ENCODE data around the gene AASDHPPT.
"Not testable (repeated sequence)": the region's sequence is repeated elsewhere in the genome, so short reads cannot be mapped to it uniquely, and the experiment has no call there.

The AASDHPPT gene, protein sequence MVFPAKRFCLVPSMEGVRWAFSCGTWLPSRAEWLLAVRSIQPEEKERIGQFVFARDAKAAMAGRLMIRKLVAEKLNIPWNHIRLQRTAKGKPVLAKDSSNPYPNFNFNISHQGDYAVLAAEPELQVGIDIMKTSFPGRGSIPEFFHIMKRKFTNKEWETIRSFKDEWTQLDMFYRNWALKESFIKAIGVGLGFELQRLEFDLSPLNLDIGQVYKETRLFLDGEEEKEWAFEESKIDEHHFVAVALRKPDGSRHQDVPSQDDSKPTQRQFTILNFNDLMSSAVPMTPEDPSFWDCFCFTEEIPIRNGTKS

GRCh38 chr11:106077609-106078455 is at the start of gene AASDHPPT:
AASDHPPT (plus strand) TSS chr11:106077662; CDS start chr11:106077711, 49 bp downstream.
- H3K4me3 ChIP-seq (ENCODE audit: low read depth, low read length), result peak within 1 kb of the TSS; percentile 97

DNA sequence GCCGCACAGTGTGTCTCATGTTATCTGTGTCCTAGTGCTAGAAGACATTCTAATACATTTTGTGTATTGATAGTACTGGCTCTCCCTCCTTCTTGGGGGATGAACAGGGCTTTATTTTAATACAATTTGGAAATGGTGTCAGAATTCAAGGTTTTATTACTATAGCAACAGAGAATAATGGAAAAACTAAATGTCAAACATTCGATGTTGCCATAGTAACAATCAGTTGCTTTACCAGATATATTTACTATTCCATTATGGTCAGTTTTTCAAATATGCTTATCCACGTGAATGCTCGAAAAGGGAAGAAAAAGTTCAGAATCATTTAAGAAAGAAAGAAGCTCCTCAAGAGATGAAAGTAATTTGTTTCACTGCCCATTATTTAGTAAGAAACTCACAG is 46.9 kb upstream of the AASDHPPT start:
- H3K4me3 ChIP-seq (ENCODE audit: low read depth, low read length), result no peak overlapping the region

DNA sequence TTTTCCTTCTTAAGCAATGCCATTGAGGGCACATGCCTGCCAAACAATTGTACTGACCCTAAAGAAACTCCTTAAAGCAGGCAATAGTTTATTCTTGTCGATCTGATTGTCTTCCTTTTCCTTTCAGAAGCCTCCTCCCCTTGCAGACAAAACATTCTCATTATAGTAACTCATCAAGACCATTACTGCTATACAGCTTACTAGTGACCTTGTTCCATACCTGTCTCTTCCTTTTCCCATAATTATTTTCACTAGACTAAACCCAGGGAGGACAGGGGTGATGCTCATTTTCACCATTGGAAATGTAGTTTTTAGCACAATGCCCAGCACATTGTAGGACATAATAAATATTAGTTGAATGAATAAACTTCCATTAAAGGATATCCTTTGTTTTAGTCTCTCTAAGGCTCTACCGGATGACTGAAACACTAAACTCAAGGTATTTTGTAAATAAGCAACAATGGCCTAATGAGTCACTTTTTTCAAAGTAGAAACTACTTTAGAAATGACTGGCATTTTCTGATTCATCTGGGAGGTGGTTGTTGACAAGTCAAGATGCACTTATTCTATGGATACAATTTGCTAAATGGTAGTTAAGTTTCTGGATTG is 46.2 kb upstream of the AASDHPPT start:
- H3K4me3 ChIP-seq (ENCODE audit: low read depth, low read length), result no peak overlapping the region

DNA sequence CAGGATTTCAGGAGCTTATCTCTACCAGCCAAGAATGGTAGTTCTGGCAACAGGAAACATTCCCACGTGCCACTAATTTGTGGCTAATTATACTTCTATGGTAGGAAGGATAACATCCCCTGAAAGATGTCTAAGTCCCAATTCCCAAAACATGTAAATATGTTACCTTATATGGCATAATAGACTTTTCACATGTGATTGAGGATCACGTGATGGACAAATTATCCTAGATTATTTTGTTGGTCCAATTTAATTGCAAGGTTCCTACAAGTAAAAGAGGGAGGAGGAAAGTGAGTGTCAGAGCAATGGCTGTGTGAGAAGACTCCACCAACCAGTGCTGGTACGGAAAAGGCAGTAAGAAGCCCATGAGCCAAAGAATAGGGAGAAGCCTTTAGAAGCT is 45.5 kb upstream of the AASDHPPT start:
- no peak overlapping the region for H3K4me3 ChIP-seq (ENCODE audit: low read depth, low read length)

- H3K4me3 ChIP-seq (ENCODE audit: low read depth, low read length), result no peak overlapping the region
Observed at GRCh38 chr11:106032861-106033260, 44.6 kb upstream of the AASDHPPT start.

- no peak overlapping the region for H3K4me3 ChIP-seq (ENCODE audit: low read depth, low read length)
Observed at GRCh38 chr11:106043540-106043939, 33.9 kb upstream of the AASDHPPT start.

GRCh38 chr11:106047631-106048030 is 29.8 kb upstream of the AASDHPPT start:
- H3K4me3 ChIP-seq (ENCODE audit: low read depth, low read length), result no peak overlapping the region

DNA sequence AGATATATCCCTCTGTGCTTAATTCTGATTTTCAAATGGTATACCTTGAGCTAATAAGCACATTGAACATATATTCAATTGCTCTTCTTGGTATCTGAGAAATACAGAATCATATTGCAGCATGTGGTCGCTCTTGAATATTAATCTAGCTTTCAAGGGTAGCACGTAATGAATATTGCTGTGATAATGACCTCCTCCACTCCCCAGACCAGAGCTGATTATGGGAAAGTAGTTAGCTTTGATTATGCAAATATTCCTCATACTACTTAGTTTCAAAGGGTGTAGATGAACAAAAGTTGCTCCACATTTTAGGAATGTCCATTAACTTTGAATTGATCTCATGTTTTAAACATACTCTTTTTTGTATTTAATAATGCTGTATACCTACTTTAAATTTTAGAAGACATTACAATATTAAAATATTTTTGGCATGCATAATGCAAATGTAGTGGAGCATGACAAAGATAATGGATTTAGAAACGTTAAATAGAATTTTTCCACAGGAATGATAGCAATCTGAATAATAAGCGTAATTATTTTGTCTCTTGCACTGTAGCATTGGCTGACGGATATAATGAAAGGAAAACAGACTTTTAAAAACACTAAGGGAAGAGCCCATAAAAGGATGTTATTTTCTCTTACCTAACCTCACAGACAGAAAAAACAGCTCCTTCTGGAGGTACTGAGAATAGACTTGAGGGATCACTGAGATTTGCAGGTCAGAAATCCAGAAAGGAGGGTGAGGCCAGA is 27.6 kb upstream of the AASDHPPT start:
- H3K4me3 ChIP-seq (ENCODE audit: low read depth, low read length), result no peak overlapping the region

DNA sequence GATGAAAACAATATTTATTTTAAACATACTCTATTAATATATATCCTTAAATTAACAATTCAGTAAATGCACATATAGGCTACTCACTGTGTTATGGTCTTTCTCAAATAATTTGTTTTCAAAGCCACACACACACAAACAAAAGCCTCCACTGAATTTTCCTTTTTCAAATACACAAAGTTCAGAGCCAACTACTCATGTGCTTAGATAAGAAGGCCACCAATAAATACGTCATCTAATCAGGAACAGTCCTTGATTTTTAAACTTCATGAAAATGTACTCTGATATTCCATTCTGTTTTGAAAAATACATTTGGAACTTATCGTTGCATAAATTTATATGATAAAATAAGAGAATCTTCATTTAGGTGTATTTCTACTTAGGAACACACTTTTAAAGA is 26.4 kb upstream of the AASDHPPT start:
- no peak overlapping the region for H3K4me3 ChIP-seq (ENCODE audit: low read depth, low read length)

DNA sequence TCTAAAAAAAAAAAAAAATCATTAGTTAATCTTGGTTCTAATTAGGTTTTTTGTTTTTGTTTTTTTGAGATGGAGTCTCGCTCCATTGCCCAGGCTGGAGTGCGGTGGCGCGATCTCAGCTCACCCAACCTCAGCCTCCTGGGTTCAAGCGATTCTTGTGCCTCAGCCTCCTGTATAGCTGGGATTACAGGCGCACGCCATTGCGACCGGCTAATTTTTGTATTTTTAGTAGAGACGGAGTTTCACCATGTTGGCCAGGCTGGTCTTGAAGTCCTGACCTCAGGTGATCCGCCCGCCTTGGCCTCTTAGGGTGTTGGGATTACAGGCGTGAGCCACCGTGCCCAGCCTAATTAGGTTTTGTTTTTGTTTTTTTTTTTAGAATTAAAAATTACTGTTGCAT is 19.1 kb upstream of the AASDHPPT start:
- not testable (repeated sequence) for H3K4me3 ChIP-seq (ENCODE audit: low read depth, low read length)

GRCh38 chr11:106059617-106060016 is 17.8 kb upstream of the AASDHPPT start:
- H3K4me3 ChIP-seq (ENCODE audit: low read depth, low read length), result no peak overlapping the region

DNA sequence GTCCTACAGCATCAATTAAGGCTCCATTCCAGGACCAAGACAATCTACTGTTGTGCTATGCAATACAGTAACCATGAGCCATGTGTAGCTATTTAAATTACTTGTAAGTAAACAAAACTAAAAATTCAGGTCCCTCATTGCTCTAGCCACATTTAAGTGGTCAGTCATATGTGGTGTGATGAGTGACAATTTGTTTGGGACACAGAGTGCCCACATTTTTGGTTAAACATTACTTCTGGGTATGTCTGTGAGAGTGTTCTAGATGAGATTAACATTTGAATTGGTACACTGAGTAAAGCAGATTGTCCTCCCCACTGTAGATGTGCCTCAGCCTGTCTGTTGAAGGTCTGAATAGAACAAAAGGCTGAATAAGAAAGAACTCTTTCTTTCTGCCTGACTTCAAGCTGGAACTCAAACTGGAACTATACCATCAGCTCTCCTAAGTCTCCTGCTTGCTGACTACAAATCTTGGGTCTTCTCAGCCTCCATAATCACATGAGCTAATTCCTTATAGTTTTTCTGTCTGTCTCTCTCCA is 16.1 kb upstream of the AASDHPPT start:
- H3K4me3 ChIP-seq (ENCODE audit: low read depth, low read length), result no peak overlapping the region

DNA sequence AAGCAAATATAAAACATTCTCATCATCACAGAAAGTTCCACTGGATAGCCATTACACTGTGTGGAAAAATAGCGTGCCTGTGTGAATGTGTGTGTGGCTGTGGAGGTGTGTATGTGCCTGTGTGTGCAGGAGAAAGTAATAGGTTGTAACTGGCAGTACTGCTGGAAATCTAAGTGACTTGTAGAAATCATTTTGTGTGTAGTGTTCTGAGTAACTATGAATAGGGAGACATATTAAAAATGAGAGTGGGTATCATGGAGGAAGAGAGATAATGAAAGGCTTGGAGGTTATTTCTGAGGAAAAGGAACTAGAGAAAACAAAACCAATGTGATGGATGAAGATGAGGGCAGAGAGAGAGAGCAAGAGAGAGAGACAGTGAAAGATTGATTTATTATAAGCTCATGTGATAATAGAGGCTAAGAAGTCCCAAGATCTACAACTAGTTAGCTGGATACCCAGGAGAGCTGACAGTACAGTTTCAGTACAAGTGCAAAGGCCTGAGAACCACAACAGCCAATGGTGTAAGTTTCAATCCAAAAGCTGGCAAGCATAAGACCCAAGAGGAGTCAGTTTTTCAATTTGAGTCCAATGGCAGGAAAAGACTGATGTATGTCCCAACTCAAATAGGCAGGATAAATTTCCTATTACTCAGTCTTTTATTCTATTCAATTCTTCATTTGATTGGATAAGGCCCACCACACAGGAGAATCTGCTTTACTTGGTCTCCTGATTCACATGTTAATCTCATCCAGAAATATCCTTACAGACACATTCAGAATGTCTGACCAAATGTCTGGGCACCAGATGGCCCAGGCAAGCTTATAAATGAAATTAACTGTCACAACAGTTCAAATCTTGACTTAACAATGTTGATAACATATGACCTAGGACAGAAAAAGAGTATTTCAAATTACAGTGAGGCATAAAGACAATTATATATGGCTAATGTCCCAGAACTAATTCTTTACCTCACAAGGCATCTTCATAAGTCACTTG is 15.2 kb upstream of the AASDHPPT start:
- no peak overlapping the region for H3K4me3 ChIP-seq (ENCODE audit: low read depth, low read length)

DNA sequence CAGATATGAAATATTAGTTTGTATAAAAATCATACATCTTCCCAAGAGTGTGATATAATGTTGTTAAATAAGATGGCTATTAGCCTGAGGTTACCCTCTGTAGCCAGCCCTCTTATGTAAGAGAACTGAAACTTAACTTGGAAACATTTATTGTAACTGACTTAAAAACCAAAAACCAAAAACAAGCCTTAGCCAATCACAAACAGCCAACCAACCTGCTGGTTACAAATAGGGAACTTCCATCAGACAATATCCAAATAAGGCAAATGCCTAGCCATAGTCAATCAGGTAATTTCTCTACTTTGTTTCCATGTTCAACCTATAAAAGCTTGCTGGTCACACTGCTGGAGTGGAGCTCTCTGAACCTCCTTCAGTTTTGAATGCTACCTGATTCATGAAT is 14.5 kb upstream of the AASDHPPT start:
- H3K4me3 ChIP-seq (ENCODE audit: low read depth, low read length), result no peak overlapping the region

GRCh38 chr11:106070606-106071005 is 6.9 kb upstream of the AASDHPPT start:
- no peak overlapping the region for H3K4me3 ChIP-seq (ENCODE audit: low read depth, low read length)

DNA sequence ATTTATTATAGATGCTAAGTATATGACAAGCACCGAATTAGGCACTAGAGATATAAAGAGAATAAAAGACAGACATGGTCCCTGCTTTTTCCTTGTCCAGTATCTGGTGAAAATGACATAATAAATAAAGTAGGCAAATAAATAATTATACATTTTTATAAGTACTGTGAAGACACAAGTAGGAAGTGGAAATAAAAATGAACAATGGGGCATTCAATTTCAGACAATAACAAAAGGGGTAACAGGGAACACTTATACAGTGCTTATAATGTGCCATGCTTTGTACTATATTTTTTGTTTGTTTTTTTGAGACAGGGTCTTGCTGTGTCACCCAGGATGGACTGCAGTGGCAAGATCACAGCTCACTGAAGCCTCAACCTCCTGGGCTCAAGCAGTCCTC is 4.7 kb upstream of the AASDHPPT start:
- H3K4me3 ChIP-seq (ENCODE audit: low read depth, low read length), result no peak overlapping the region

DNA sequence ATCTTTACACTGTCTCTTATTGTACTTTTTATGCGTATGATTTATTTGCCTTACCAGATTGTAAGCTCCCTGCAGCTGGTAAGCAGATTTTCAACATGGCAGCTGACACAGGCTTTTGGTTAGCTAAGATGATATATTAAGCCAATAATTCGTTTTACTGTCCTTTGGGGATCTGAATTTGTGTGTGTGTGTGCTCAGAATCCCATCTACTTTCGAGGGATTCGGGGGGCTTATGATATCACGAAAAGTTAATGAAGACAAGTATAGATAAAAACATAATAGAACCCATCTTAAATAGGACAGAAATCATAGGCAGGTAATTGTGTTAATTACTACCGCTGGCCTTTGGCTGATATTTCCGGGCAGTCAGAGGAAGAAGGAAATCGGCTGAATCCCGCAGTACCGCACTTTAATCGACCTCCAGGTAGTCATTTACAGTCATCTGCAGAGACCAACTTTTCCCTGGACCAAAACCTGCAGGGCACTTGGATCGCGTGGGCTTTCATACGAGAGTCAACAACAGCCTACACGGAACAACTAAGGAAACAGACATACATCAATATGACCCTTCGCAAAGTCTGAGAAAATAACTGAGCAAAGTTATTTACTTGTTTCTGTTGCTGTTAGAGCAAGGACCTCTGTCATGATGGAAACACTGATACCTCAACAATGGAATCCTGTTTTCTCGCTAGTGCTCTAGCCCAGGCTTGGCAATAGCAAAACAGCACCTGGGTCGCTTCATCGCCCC is 1.1 kb upstream of the AASDHPPT start:
- peak overlapping the region; percentile 91 for H3K4me3 ChIP-seq (ENCODE audit: low read depth, low read length)

GRCh38 chr11:106076919-106077608 is 398 bp upstream of the AASDHPPT start, which contains the start of gene KBTBD3:
KBTBD3 (minus strand) TSS chr11:106077347; CDS start chr11:106059097, 18,250 bp downstream.
- H3K4me3 ChIP-seq (ENCODE audit: low read depth, low read length), result peak within 1 kb of the TSS; percentile 97
